SU-DHL-6 (cell line): ENCODE results near the gene CYTH1.

Experiments
- H2AFZ ChIP-seq: fragments of 200-600 bp; sonication (generic); 2 replicates; pipeline ENCODE4 v1.6.1; 2014; ENCODE audit warnings: low read depth, mild to moderate bottlenecking, moderate library complexity, mixed read lengths, antibody characterized with exemption, low read length; ENCODE audit not compliant: severe bottlenecking
- H3F3A ChIP-seq: fragments of 200-600 bp; shearing (Covaris generic); 2 replicates; pipeline ENCODE4 v1.6.0; 2016; ENCODE audit warnings: antibody characterized with exemption, mild to moderate bottlenecking; ENCODE audit not compliant: insufficient read depth
- H3K27ac ChIP-seq: fragments of 200-600 bp; sonication (generic); 2 replicates; pipeline ENCODE4 v1.5.1; 2016; ENCODE audit warnings: low read depth, mild to moderate bottlenecking, low read length, moderate library complexity, mixed read lengths
- H3K27me3 ChIP-seq: fragments of 200-600 bp; sonication (generic), shearing (Covaris generic); 2 replicates; pipeline ENCODE4 v1.6.0; 2014; ENCODE audit warnings: mild to moderate bottlenecking, low read length
- H3K36me3 ChIP-seq: fragments of 200-600 bp; sonication (generic); 2 replicates; pipeline ENCODE4 v1.6.1; 2014; ENCODE audit warnings: mild to moderate bottlenecking, low read length, mixed read lengths
- H3K4me2 ChIP-seq: fragments of 300-600, 200-600 bp; shearing (Covaris generic), sonication (generic); 2 replicates; pipeline ENCODE4 v1.6.0; 2014; ENCODE audit warnings: low read length, low read depth, mild to moderate bottlenecking; ENCODE audit not compliant: poor library complexity, severe bottlenecking
- H3K4me3 ChIP-seq: fragments of 200-600 bp; sonication (generic); 2 replicates; pipeline ENCODE4 v1.5.1; 2014; ENCODE audit warnings: antibody characterized with exemption, low read length, mild to moderate bottlenecking, mixed read lengths; ENCODE audit not compliant: insufficient read depth, poor library complexity, severe bottlenecking
- H3K79me2 ChIP-seq: fragments of 200-600 bp; sonication (generic); 2 replicates; pipeline ENCODE4 v1.6.1; 2014; ENCODE audit warnings: mild to moderate bottlenecking, low read length, moderate library complexity; ENCODE audit not compliant: insufficient read depth
- H3K9ac ChIP-seq: fragments of 200-600 bp; sonication (generic); 2 replicates; pipeline ENCODE4 v1.7.0; 2014; ENCODE audit warnings: mild to moderate bottlenecking, low read length
- H3K9me2 ChIP-seq: fragments of 200-600 bp; sonication (generic); replicated peaks from 2 replicates; pipeline ENCODE4 v1.6.1; 2014; ENCODE audit warnings: low read length; ENCODE audit not compliant: insufficient read depth
- H3K9me3 ChIP-seq: fragments of 200-600 bp; sonication (generic); 2 replicates; pipeline ENCODE4 v1.6.1; 2014; ENCODE audit warnings: low read length, mixed read lengths; ENCODE audit not compliant: insufficient read depth
- H4K20me1 ChIP-seq: fragments of 200-600 bp; sonication (generic); 2 replicates; pipeline ENCODE4 v1.6.1; 2014; ENCODE audit warnings: low read depth, mild to moderate bottlenecking, antibody characterized with exemption, low read length, moderate library complexity, mixed read lengths
- CTCF ChIP-seq: fragments of 200-600 bp; sonication (generic); IDR thresholded peaks from one replicate; pipeline ENCODE4 v1.5.1; 2017; ENCODE audit warnings: antibody characterized with exemption, mild to moderate bottlenecking, low read length, moderate library complexity; ENCODE audit not compliant: insufficient read depth, poor library complexity, severe bottlenecking
- EZH2phosphoT487 ChIP-seq: fragments of 200-600 bp; sonication (generic), shearing (Covaris generic); conservative IDR thresholded peaks from 2 replicates; pipeline ENCODE4 v1.6.1; 2018; ENCODE audit warnings: mild to moderate bottlenecking, antibody characterized with exemption, low read length, moderate library complexity, mixed read lengths

The CYTH1 gene

GRCh38 chr17:78774956-78775571 is 7.0 kb downstream of the CYTH1 start:
- Histone ChIP-seq H3K4me2 (peak overlapping the region; percentile 72), H3K9me2 (no peaks in the 10 kb centered on the region), H3K9ac (peak overlapping the region; percentile 26), H3K36me3 (no peaks in the 10 kb centered on the region), H3F3A (peaks cover 9% of the 10 kb centered on the region), H3K27ac (peak overlapping the region; percentile 33), H4K20me1 (no peaks in the 10 kb centered on the region; the same call in 1 of the 2 replicates), H3K27me3 (no peaks in the 10 kb centered on the region), H3K79me2 (peaks cover 37% of the 10 kb centered on the region), H2AFZ (no peak overlapping the region), H3K4me3 (peak overlapping the region; percentile 32), H3K9me3 (no peaks in the 10 kb centered on the region)
- TF ChIP-seq CTCF, result no peak

DNA sequence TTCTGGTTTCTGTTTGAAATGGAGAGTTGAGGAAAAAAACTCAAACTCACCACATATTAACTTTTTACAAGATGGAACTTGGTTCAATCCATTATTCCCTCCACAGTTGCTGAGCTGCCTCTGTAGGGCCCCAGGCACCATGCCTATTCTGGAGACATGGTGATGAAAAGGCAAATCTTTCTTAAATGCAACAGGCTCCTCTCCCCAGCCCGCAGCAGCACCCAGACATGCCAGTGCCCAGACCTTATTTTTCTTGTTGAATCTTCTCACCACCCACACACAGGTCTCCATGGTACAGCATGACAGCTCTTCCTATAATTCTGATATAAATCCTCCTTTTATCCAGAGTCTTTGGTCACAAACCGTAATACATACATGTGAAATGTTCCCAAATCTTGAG is 7.6 kb downstream of the CYTH1 start:
- no peaks in the 10 kb centered on the region for H3K9me3 ChIP-seq
- H3K9me2 ChIP-seq, result no peaks in the 10 kb centered on the region
- no peaks in the 10 kb centered on the region for H3K36me3 ChIP-seq
- H4K20me1 ChIP-seq, result no peaks in the 10 kb centered on the region; the same call in 1 of the 2 replicates
- H3K4me2 ChIP-seq, result peak overlapping the region; percentile 72
- H2AFZ ChIP-seq, result no peak overlapping the region
- H3K4me3 ChIP-seq, result no peak overlapping the region
- H3K27me3 ChIP-seq, result no peaks in the 10 kb centered on the region
- TF ChIP-seq EZH2phosphoT487 (no peak), CTCF (no peak)
- no peak overlapping the region for H3K27ac ChIP-seq
- H3F3A ChIP-seq, result peaks cover 6% of the 10 kb centered on the region
- H3K9ac ChIP-seq, result peak overlapping the region; percentile 26; the same call in 1 of the 2 replicates
- H3K79me2 ChIP-seq, result peaks cover 35% of the 10 kb centered on the region; the same call in 1 of the 2 replicates

DNA sequence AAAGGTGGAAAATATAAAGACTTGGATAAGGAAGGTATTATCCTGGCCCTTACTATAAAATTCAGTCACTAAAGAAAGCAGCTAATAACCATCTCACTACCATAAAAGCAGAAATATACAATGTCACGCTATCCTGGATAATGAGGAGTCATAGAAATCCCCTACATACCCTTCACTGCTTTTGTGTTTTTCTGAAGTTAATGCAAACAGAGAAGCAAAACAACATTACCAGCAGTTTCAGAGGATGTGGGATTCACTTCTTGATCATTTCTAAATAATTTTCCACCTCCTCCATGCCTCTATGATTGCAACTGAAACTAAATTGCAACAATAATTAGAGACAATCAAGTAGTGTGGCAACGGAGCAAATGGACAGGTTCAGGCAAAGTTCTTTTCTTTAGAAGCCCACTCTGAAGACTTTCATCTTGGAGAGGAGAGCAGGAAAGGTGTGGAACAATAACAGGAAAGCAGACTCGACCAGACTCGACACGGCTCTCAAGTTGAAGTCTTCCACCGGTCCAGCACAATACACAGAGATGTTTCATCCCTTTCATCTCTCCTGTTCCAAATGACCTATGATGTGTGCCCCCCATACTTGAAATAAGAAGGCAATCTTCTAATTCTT is 10.2 kb downstream of the CYTH1 start:
- Histone ChIP-seq H3K9me2 (no peaks in the 10 kb centered on the region), H4K20me1 (peaks cover 8% of the 10 kb centered on the region), H3K4me2 (no peak overlapping the region), H3K27me3 (no peaks in the 10 kb centered on the region), H3K27ac (no peak overlapping the region), H3K9me3 (no peaks in the 10 kb centered on the region), H2AFZ (no peak overlapping the region), H3K4me3 (no peak overlapping the region), H3K9ac (no peak overlapping the region), H3F3A (peaks cover 6% of the 10 kb centered on the region), H3K79me2 (peaks cover 40% of the 10 kb centered on the region), H3K36me3 (no peaks in the 10 kb centered on the region)
- no peak for TF ChIP-seq EZH2phosphoT487
- no peak for TF ChIP-seq CTCF
